Measurements from ENCODE around the gene RPEL1. TPM values are rescaled to one million over a fixed set of nuclear protein-coding genes. Genes with fewer than 3 reads are reported as not detected.
"Not testable (repeated sequence)": the region's sequence is repeated elsewhere in the genome, so short reads cannot be mapped to it uniquely, and the experiment has no call there.

RPEL1 gene
- total RNA-seq = not detected

DNA sequence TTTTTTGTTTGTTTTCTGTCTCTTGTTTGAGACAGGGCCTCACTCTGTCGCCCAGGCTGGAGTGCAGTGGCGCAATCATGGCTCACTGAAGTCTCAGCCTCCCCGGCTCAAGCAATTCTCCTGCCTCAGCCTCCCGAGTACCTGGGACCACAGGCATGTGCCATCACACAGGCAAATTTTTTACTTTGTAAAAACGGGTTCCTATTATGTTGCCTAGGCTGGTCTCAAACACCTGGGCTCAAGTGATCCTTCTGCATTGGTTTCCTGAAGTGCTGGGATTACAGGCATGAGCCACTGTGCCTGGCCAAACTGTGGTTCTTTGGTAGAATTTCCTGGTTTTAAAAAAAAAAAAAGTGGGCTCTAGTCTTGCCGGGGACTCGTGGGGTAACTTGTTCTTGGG is at the start of gene RPEL1:
Gene RPEL1, plus strand, starts transcription at position 301 of the 400 bp plus-strand sequence. CDS start 110 bp downstream, outside the sequence.
- not testable (repeated sequence) for H3K9me3 ChIP-seq (ENCODE audit: control insufficient read depth in 3 of 3, low read length in 3 of 3); H3K27ac ChIP-seq (ENCODE audit: low read depth, low read length); H3K9ac ChIP-seq (ENCODE audit: low read depth in 1 of 3, low read length in 3 of 3)

DNA sequence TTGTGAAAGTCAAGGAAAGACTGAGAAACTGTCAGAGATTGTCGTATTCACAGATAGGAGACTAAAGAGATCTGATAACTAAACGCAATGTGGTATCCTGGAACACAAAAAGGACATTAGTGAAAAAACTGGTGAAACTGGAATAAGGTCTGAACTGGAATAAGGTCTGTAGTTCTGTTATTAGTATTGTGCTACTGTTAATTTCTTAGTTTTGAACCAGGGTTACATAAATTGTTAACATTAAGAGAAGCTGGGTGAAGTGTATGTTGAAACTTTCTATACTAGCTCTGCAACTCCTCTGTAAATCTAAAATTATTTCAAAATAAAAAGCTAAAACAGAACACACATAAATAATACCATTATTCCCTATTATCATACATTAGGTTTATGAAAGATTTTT is 49.2 kb upstream of the RPEL1 start:
- Histone ChIP-seq H3K9me3 (ENCODE audit: control insufficient read depth in 3 of 3, low read length in 3 of 3) (no peaks in the 10 kb centered on the region), H3K27ac (ENCODE audit: low read depth, low read length) (peak overlapping the region; percentile 14), H3K36me3 (ENCODE audit: control insufficient read depth in 3 of 3, insufficient read depth in 3 of 3, low read length in 3 of 3) (no peaks in the 10 kb centered on the region), H3K27me3 (ENCODE audit: control insufficient read depth in 3 of 3, insufficient read depth in 3 of 3, low read length in 3 of 3) (no peaks in the 10 kb centered on the region), H3K9ac (ENCODE audit: low read depth in 1 of 3, low read length in 3 of 3) (no peak overlapping the region), H3K4me3 (ENCODE audit: low read length in 3 of 3) (no peak overlapping the region), H3K4me1 (ENCODE audit: control insufficient read depth in 3 of 3, insufficient read depth in 3 of 3, low read length in 3 of 3) (peaks cover 13 to 24% (median 22%) of the 10 kb centered on the region in 3 donors)

More for the DNA sequence above, at the start of gene RPEL1:
- H3K36me3 ChIP-seq (ENCODE audit: control insufficient read depth in 3 of 3, insufficient read depth in 3 of 3, low read length in 3 of 3); H3K4me3 ChIP-seq (ENCODE audit: low read length in 3 of 3); H3K27me3 ChIP-seq (ENCODE audit: control insufficient read depth in 3 of 3, insufficient read depth in 3 of 3, low read length in 3 of 3): not testable (repeated sequence)
- peaks cover 10 to 18% (median 12%) of the 10 kb centered on the region in 3 donors for H3K4me1 ChIP-seq (ENCODE audit: control insufficient read depth in 3 of 3, insufficient read depth in 3 of 3, low read length in 3 of 3)

DNA sequence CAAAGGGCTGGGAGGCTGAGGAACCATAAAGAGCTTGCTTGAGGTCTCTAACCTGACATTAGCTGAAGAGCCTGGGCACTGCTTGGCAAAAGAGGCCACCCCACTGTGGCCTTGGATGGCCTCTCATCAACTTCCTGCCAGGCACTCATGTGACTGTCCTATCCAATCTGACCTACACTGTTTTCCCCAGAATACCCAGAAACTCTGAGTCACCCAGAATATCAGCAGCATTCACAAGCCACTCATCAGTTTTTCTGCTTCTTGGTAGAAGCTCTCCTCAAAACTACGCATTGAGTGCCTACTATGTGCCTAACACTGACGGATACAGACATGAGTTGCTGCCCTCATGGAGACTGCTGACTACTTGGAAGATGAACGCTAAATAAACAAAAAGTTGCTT is 48.5 kb upstream of the RPEL1 start:
- Histone ChIP-seq H3K4me3 (ENCODE audit: low read length in 3 of 3) (peak overlapping the region in 1 of 3 donors; percentile 9), H3K27ac (ENCODE audit: low read depth, low read length) (peak overlapping the region; percentile 14), H3K4me1 (ENCODE audit: control insufficient read depth in 3 of 3, insufficient read depth in 3 of 3, low read length in 3 of 3) (peaks cover 8 to 22% (median 22%) of the 10 kb centered on the region in 3 donors), H3K9me3 (ENCODE audit: control insufficient read depth in 3 of 3, low read length in 3 of 3) (no peaks in the 10 kb centered on the region), H3K36me3 (ENCODE audit: control insufficient read depth in 3 of 3, insufficient read depth in 3 of 3, low read length in 3 of 3) (no peaks in the 10 kb centered on the region), H3K9ac (ENCODE audit: low read depth in 1 of 3, low read length in 3 of 3) (no peak overlapping the region), H3K27me3 (ENCODE audit: control insufficient read depth in 3 of 3, insufficient read depth in 3 of 3, low read length in 3 of 3) (no peaks in the 10 kb centered on the region)

DNA sequence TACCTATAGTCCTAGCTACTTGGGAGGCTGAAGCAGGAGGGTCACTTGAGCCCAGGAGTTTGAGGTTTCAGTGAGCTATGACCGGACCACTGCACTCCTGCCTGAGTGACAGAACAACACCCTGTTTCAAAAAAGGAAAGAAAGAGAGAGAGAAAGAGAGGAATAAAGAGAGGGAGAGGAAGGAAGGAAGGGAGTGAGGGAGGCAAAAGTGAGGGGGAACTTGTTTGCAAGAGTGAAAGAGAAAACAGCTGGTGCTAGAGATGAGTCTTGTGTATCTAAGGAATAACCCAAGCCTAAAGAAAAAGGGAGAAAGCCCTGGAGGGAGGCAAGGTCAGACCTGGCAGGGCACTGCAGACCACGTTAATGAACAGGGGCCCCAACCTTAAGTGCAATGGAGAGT is 47.8 kb upstream of the RPEL1 start:
- peak overlapping the region; percentile 14 for H3K27ac ChIP-seq (ENCODE audit: low read depth, low read length)
- no peaks in the 10 kb centered on the region for H3K36me3 ChIP-seq (ENCODE audit: control insufficient read depth in 3 of 3, insufficient read depth in 3 of 3, low read length in 3 of 3)
- no peaks in the 10 kb centered on the region for H3K9me3 ChIP-seq (ENCODE audit: control insufficient read depth in 3 of 3, low read length in 3 of 3)
- H3K27me3 ChIP-seq (ENCODE audit: control insufficient read depth in 3 of 3, insufficient read depth in 3 of 3, low read length in 3 of 3) = no peaks in the 10 kb centered on the region
- peaks cover 8 to 22% (median 22%) of the 10 kb centered on the region in 3 donors for H3K4me1 ChIP-seq (ENCODE audit: control insufficient read depth in 3 of 3, insufficient read depth in 3 of 3, low read length in 3 of 3)
- H3K9ac ChIP-seq (ENCODE audit: low read depth in 1 of 3, low read length in 3 of 3) = no peak overlapping the region
- no peak overlapping the region for H3K4me3 ChIP-seq (ENCODE audit: low read length in 3 of 3)

DNA sequence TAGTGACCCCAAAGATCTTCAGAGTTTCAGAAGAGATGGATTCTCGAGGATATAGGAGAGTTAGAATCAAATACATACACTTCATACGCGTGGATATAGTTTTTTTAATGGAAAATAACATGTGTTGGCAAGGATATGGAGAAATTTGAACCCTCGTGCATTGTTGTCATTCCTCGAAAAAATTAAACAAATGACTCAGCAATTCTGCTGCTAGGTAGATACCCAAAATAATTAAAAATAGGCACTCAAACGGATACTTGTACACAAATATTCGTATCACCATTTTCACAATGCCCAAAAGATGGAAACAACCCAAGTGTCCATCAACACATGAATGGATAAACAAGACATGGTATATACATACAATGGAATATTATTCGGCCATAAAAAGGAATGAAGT is 47.0 kb upstream of the RPEL1 start:
- Histone ChIP-seq H3K9ac (ENCODE audit: low read depth in 1 of 3, low read length in 3 of 3) (no peak overlapping the region), H3K4me1 (ENCODE audit: control insufficient read depth in 3 of 3, insufficient read depth in 3 of 3, low read length in 3 of 3) (peaks cover 8 to 18% (median 18%) of the 10 kb centered on the region in 3 donors), H3K36me3 (ENCODE audit: control insufficient read depth in 3 of 3, insufficient read depth in 3 of 3, low read length in 3 of 3) (no peaks in the 10 kb centered on the region), H3K4me3 (ENCODE audit: low read length in 3 of 3) (no peak overlapping the region), H3K9me3 (ENCODE audit: control insufficient read depth in 3 of 3, low read length in 3 of 3) (no peaks in the 10 kb centered on the region), H3K27ac (ENCODE audit: low read depth, low read length) (no peak overlapping the region), H3K27me3 (ENCODE audit: control insufficient read depth in 3 of 3, insufficient read depth in 3 of 3, low read length in 3 of 3) (no peaks in the 10 kb centered on the region)

DNA sequence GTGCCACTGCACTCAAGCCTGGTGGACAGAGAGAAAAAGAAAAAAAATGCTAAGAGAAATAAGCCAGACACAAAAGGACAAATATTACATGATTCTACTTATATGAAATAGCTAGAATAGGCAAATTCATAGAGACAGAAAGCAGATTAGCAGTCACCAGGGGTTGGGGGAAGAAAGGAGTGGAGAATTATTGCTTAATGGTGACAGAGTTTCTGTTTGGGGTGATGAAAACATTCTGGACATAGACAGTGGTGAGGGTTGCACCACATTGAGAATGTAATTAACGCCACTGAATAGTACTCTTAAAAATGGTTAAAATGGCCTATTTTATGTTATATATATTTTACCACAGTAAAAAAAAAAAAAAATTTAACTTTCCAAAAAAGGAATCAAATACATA is 46.2 kb upstream of the RPEL1 start:
- Histone ChIP-seq H3K9me3 (ENCODE audit: control insufficient read depth in 3 of 3, low read length in 3 of 3) (no peaks in the 10 kb centered on the region), H3K9ac (ENCODE audit: low read depth in 1 of 3, low read length in 3 of 3) (no peak overlapping the region), H3K27ac (ENCODE audit: low read depth, low read length) (no peak overlapping the region), H3K4me3 (ENCODE audit: low read length in 3 of 3) (no peak overlapping the region), H3K36me3 (ENCODE audit: control insufficient read depth in 3 of 3, insufficient read depth in 3 of 3, low read length in 3 of 3) (no peaks in the 10 kb centered on the region), H3K4me1 (ENCODE audit: control insufficient read depth in 3 of 3, insufficient read depth in 3 of 3, low read length in 3 of 3) (peaks cover 8 to 11% (median 11%) of the 10 kb centered on the region in 3 donors), H3K27me3 (ENCODE audit: control insufficient read depth in 3 of 3, insufficient read depth in 3 of 3, low read length in 3 of 3) (no peaks in the 10 kb centered on the region)

DNA sequence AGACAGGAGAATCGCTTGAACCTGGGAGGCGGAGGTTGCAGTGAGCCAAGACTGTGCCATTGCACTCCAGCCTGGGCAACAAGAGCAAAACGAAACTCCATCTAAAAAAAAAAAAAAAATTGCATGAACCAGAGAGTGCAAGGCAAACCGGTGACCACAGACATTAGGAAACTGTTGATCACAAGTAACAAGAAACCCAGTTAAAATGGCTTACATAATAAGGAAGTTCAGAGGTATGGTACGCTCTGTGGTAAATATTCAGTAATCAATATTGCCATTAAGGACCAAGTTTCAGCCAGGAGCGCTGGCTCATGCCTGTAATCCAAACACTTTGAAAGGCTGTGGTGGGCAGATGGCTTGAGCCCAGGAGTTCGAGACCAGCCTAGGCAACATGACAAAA is 43.4 kb upstream of the RPEL1 start:
- no peak overlapping the region for H3K9ac ChIP-seq (ENCODE audit: low read depth in 1 of 3, low read length in 3 of 3)
- H3K36me3 ChIP-seq (ENCODE audit: control insufficient read depth in 3 of 3, insufficient read depth in 3 of 3, low read length in 3 of 3) = no peaks in the 10 kb centered on the region
- peaks cover 2 to 10% (median 3%) of the 10 kb centered on the region in 3 donors for H3K4me1 ChIP-seq (ENCODE audit: control insufficient read depth in 3 of 3, insufficient read depth in 3 of 3, low read length in 3 of 3)
- no peak overlapping the region for H3K4me3 ChIP-seq (ENCODE audit: low read length in 3 of 3)
- no peak overlapping the region for H3K27ac ChIP-seq (ENCODE audit: low read depth, low read length)
- H3K9me3 ChIP-seq (ENCODE audit: control insufficient read depth in 3 of 3, low read length in 3 of 3) = no peaks in the 10 kb centered on the region
- H3K27me3 ChIP-seq (ENCODE audit: control insufficient read depth in 3 of 3, insufficient read depth in 3 of 3, low read length in 3 of 3) = no peaks in the 10 kb centered on the region

DNA sequence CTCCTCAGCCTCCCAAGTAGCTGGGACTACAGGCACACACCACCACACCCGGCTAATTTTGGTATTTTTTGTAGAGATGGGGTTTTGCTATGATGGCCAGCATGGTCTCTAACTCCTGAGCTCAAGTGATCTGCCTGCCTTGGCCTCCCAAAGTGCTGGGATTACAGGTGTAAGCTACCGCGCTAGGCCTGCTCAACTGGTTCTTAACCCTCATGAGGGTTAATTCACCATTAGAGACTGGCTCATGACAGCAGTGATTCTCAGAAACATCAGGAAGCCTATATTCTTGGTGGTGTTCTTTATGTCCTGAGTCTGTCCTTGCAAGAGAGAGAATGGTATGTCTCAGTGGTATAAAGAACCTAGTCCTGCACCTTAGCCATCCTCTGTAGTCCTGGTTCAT is 42.2 kb upstream of the RPEL1 start:
- H3K27ac ChIP-seq (ENCODE audit: low read depth, low read length) = no peak overlapping the region
- peaks cover 0 to 9% (median 3%) of the 10 kb centered on the region in 3 donors for H3K4me1 ChIP-seq (ENCODE audit: control insufficient read depth in 3 of 3, insufficient read depth in 3 of 3, low read length in 3 of 3)
- no peak overlapping the region for H3K9ac ChIP-seq (ENCODE audit: low read depth in 1 of 3, low read length in 3 of 3)
- H3K4me3 ChIP-seq (ENCODE audit: low read length in 3 of 3) = no peak overlapping the region
- no peaks in the 10 kb centered on the region for H3K36me3 ChIP-seq (ENCODE audit: control insufficient read depth in 3 of 3, insufficient read depth in 3 of 3, low read length in 3 of 3)
- H3K27me3 ChIP-seq (ENCODE audit: control insufficient read depth in 3 of 3, insufficient read depth in 3 of 3, low read length in 3 of 3) = no peaks in the 10 kb centered on the region
- H3K9me3 ChIP-seq (ENCODE audit: control insufficient read depth in 3 of 3, low read length in 3 of 3) = no peaks in the 10 kb centered on the region

DNA sequence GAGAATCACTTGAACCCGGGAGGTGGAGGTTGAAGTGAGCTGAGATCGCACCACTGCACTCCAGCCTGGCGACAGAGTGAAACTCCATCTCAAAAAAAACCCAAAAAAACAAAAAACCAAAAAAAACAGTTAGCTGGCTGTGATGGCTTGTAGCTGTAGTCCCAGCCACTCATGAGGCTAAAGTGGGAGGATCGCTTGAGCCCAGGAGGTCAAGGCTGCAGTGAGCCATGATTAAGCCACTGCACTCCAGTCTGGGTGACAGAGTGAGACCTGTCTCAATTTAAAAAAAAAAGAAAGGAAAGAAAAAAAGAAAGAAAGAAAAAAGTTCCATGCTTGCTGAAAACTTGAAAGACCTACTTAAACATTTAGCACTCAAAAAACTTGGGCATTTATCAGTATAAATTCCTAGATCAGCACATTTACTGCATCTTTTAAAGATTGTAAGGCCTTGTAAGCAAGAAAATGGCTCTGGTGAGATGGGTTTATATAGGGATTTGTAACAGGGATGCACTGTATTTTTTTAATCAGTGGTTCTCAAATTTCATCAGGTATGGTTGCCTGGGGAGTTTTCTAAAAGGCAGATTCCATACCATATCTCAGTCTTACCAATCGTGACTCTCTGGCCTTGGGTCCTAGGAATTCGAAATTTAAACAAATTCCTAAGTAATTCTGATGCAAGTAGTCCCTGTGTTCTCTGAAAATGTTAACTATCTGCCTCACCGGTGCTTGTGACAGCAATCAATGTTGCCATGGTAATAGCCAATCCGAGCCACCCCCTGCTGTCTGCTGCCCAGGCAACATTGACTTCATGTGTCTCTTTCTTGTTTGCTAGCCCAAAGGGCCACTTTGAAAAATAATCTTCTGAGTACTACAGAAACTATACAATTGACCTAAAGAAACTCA is 41.1 kb upstream of the RPEL1 start:
- H3K9ac ChIP-seq (ENCODE audit: low read depth in 1 of 3, low read length in 3 of 3) = no peak overlapping the region
- no peaks in the 10 kb centered on the region for H3K27me3 ChIP-seq (ENCODE audit: control insufficient read depth in 3 of 3, insufficient read depth in 3 of 3, low read length in 3 of 3)
- no peak overlapping the region for H3K4me3 ChIP-seq (ENCODE audit: low read length in 3 of 3)
- H3K9me3 ChIP-seq (ENCODE audit: control insufficient read depth in 3 of 3, low read length in 3 of 3) = no peaks in the 10 kb centered on the region
- H3K4me1 ChIP-seq (ENCODE audit: control insufficient read depth in 3 of 3, insufficient read depth in 3 of 3, low read length in 3 of 3) = peaks cover 0 to 9% (median 3%) of the 10 kb centered on the region in 3 donors
- no peaks in the 10 kb centered on the region for H3K36me3 ChIP-seq (ENCODE audit: control insufficient read depth in 3 of 3, insufficient read depth in 3 of 3, low read length in 3 of 3)
- H3K27ac ChIP-seq (ENCODE audit: low read depth, low read length) = no peak overlapping the region

DNA sequence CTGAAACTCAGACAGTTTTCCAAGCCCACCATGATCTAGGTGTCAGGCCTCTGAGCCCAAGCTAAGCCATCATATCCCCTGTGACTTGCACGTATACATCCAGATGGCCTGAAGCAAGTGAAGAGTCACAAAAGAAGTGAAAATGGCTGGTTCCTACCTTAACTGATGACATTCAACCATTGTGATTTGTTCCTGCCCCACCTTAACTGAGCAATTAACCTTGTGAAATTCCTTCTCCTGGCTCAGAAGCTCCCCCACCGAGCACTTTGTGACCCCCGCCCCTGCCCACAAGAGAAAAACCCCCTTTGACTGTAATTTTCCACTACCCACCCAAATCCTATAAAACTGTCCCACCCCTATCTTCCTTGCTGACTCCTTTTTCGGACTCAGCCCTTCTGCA is 40.3 kb upstream of the RPEL1 start:
- not testable (repeated sequence) for H3K27me3 ChIP-seq (ENCODE audit: control insufficient read depth in 3 of 3, insufficient read depth in 3 of 3, low read length in 3 of 3); H3K9ac ChIP-seq (ENCODE audit: low read depth in 1 of 3, low read length in 3 of 3); H3K4me3 ChIP-seq (ENCODE audit: low read length in 3 of 3); H3K27ac ChIP-seq (ENCODE audit: low read depth, low read length); H3K9me3 ChIP-seq (ENCODE audit: control insufficient read depth in 3 of 3, low read length in 3 of 3); H3K4me1 ChIP-seq (ENCODE audit: control insufficient read depth in 3 of 3, insufficient read depth in 3 of 3, low read length in 3 of 3); H3K36me3 ChIP-seq (ENCODE audit: control insufficient read depth in 3 of 3, insufficient read depth in 3 of 3, low read length in 3 of 3)
